Activated T-cell treated with anti-CD3 and anti-CD28 coated beads, Interleukin-2, amount 50 U/mL, for 24 hours (primary cell): ENCODE results near the gene YIPF5.
A peak's percentile ranks its signal among the peaks of the same experiment; 100 is the strongest.

Experiments
- DNase-seq: peaks from one replicate; pipeline ENCODE4 v3.0.0-alpha.2; 2020
- H3K27ac Mint-ChIP-seq: 2 replicates; pipeline ENCODE4 v1.8.0; 2020; ENCODE audit warnings: mild to moderate bottlenecking, mixed read lengths
- H3K27me3 Mint-ChIP-seq: 2 replicates; pipeline ENCODE4 v1.8.0; 2020; ENCODE audit warnings: mixed read lengths
- H3K36me3 Mint-ChIP-seq: 2 replicates; pipeline ENCODE4 v1.8.0; 2020; ENCODE audit warnings: low read depth, mixed read lengths
- H3K4me1 Mint-ChIP-seq: 2 replicates; pipeline ENCODE4 v1.8.0; 2020; ENCODE audit warnings: low read depth, mixed read lengths
- H3K4me3 Mint-ChIP-seq: 2 replicates; pipeline ENCODE4 v1.8.0; 2020; ENCODE audit warnings: mild to moderate bottlenecking, moderate library complexity, mixed read lengths
- H3K9me3 Mint-ChIP-seq: 2 replicates; pipeline ENCODE4 v1.8.0; 2020; ENCODE audit warnings: mixed read lengths

The YIPF5 gene

GRCh38 chr5:144194144-144194543, 23.7 kb upstream of the YIPF5 start:
- Mint-ChIP-seq H3K27me3 (peaks cover 1% of the 10 kb centered on the region), H3K27ac (no peak overlapping the region), H3K36me3 (no peaks in the 10 kb centered on the region), H3K4me3 (no peak overlapping the region), H3K4me1 (peaks cover 12% of the 10 kb centered on the region), H3K9me3 (no peaks in the 10 kb centered on the region)
- no peak for DNase-seq

GRCh38 chr5:144192661-144193060, 22.2 kb upstream of the YIPF5 start:
- DNase-seq = no peak
- Mint-ChIP-seq H3K27me3 (no peaks in the 10 kb centered on the region), H3K36me3 (no peaks in the 10 kb centered on the region)

GRCh38 chr5:144191998-144192397, 21.5 kb upstream of the YIPF5 start:
- Mint-ChIP-seq H3K4me3 (no peak overlapping the region), H3K4me1 (peaks cover 33% of the 10 kb centered on the region), H3K9me3 (no peaks in the 10 kb centered on the region), H3K36me3 (no peaks in the 10 kb centered on the region), H3K27ac (no peak overlapping the region), H3K27me3 (no peaks in the 10 kb centered on the region)
- DNase-seq = no peak

More at GRCh38 chr5:144192661-144193060, 22.2 kb upstream of the YIPF5 start:
- Mint-ChIP-seq H3K4me1 (peaks cover 26% of the 10 kb centered on the region), H3K27ac (no peak overlapping the region), H3K9me3 (no peaks in the 10 kb centered on the region), H3K4me3 (no peak overlapping the region)

- peaks cover 38% of the 10 kb centered on the region for H3K4me1 Mint-ChIP-seq
- H3K36me3 Mint-ChIP-seq = no peaks in the 10 kb centered on the region
- H3K27me3 Mint-ChIP-seq = no peaks in the 10 kb centered on the region
- no peak for DNase-seq
- H3K9me3 Mint-ChIP-seq = no peaks in the 10 kb centered on the region
- no peak overlapping the region for H3K4me3 Mint-ChIP-seq
- no peak overlapping the region for H3K27ac Mint-ChIP-seq
These were observed 21.1 kb upstream of the YIPF5 start for GRCh38 chr5:144191531-144191930.

- Mint-ChIP-seq H3K27ac (peak overlapping the region; percentile 94), H3K4me1 (peaks cover 52% of the 10 kb centered on the region), H3K36me3 (no peaks in the 10 kb centered on the region), H3K4me3 (peak overlapping the region; percentile 59), H3K9me3 (no peaks in the 10 kb centered on the region), H3K27me3 (no peaks in the 10 kb centered on the region)
- DNase-seq = peak; percentile 70
These were observed 19.5 kb upstream of the YIPF5 start for GRCh38 chr5:144189800-144190429.

GRCh38 chr5:144187699-144188294, 17.3 kb upstream of the YIPF5 start:
- Mint-ChIP-seq H3K27me3 (no peaks in the 10 kb centered on the region), H3K9me3 (no peaks in the 10 kb centered on the region)

GRCh38 chr5:144183254-144183889, 12.9 kb upstream of the YIPF5 start:
- H3K27me3 Mint-ChIP-seq = no peaks in the 10 kb centered on the region

More at GRCh38 chr5:144187699-144188294, 17.3 kb upstream of the YIPF5 start:
- peak; percentile 61 for DNase-seq
- peaks cover 59% of the 10 kb centered on the region for H3K4me1 Mint-ChIP-seq
- peak overlapping the region; percentile 94 for H3K27ac Mint-ChIP-seq
- H3K36me3 Mint-ChIP-seq = no peaks in the 10 kb centered on the region
- H3K4me3 Mint-ChIP-seq = peak overlapping the region; percentile 20

GRCh38 chr5:144179226-144179625, 8.8 kb upstream of the YIPF5 start:
- no peak overlapping the region for H3K27ac Mint-ChIP-seq
- no peak overlapping the region for H3K4me3 Mint-ChIP-seq
- peaks cover 15% of the 10 kb centered on the region for H3K4me1 Mint-ChIP-seq
- no peaks in the 10 kb centered on the region for H3K9me3 Mint-ChIP-seq
- DNase-seq = no peak
- H3K36me3 Mint-ChIP-seq = no peaks in the 10 kb centered on the region
- no peaks in the 10 kb centered on the region for H3K27me3 Mint-ChIP-seq

More at GRCh38 chr5:144183254-144183889, 12.9 kb upstream of the YIPF5 start:
- H3K9me3 Mint-ChIP-seq = no peaks in the 10 kb centered on the region
- H3K4me1 Mint-ChIP-seq = peaks cover 40% of the 10 kb centered on the region
- H3K36me3 Mint-ChIP-seq = no peaks in the 10 kb centered on the region
- no peak overlapping the region for H3K4me3 Mint-ChIP-seq
- DNase-seq = no peak
- H3K27ac Mint-ChIP-seq = no peak overlapping the region

- no peaks in the 10 kb centered on the region for H3K36me3 Mint-ChIP-seq
- H3K27me3 Mint-ChIP-seq = no peaks in the 10 kb centered on the region
- H3K9me3 Mint-ChIP-seq = no peaks in the 10 kb centered on the region
- H3K4me1 Mint-ChIP-seq = peaks cover 9% of the 10 kb centered on the region
- H3K4me3 Mint-ChIP-seq = no peak overlapping the region
- no peak for DNase-seq
- no peak overlapping the region for H3K27ac Mint-ChIP-seq
These were observed 7.1 kb upstream of the YIPF5 start for GRCh38 chr5:144177548-144177947.

- Mint-ChIP-seq H3K9me3 (peaks cover 2% of the 10 kb centered on the region), H3K27ac (no peak overlapping the region), H3K4me3 (no peak overlapping the region), H3K36me3 (peaks cover 16% of the 10 kb centered on the region), H3K27me3 (no peaks in the 10 kb centered on the region), H3K4me1 (peaks cover 28% of the 10 kb centered on the region)
- no peak for DNase-seq
These were observed 3.3 kb upstream of the YIPF5 start for GRCh38 chr5:144173766-144174165.

- Mint-ChIP-seq H3K4me3 (peak overlapping the region; percentile 92), H3K4me1 (peaks cover 43% of the 10 kb centered on the region), H3K9me3 (peaks cover 2% of the 10 kb centered on the region), H3K27me3 (no peaks in the 10 kb centered on the region), H3K27ac (peak overlapping the region; percentile 96), H3K36me3 (peaks cover 51% of the 10 kb centered on the region)
- DNase-seq = no peak
These were observed 569 bp downstream of the YIPF5 start for GRCh38 chr5:144169904-144170275.

GRCh38 chr5:144167998-144168397, 2.5 kb downstream of the YIPF5 start:
- no peaks in the 10 kb centered on the region for H3K27me3 Mint-ChIP-seq
- H3K4me1 Mint-ChIP-seq = peaks cover 43% of the 10 kb centered on the region
- DNase-seq = no peak
- peaks cover 68% of the 10 kb centered on the region for H3K36me3 Mint-ChIP-seq
- H3K4me3 Mint-ChIP-seq = peak overlapping the region; percentile 92
- H3K9me3 Mint-ChIP-seq = peaks cover 2% of the 10 kb centered on the region
- no peak overlapping the region for H3K27ac Mint-ChIP-seq

GRCh38 chr5:144166696-144167095, 3.8 kb downstream of the YIPF5 start:
- no peak for DNase-seq
- no peak overlapping the region for H3K27ac Mint-ChIP-seq
- H3K4me3 Mint-ChIP-seq = no peak overlapping the region
- H3K4me1 Mint-ChIP-seq = peaks cover 47% of the 10 kb centered on the region
- H3K9me3 Mint-ChIP-seq = peaks cover 2% of the 10 kb centered on the region
- no peaks in the 10 kb centered on the region for H3K27me3 Mint-ChIP-seq
- peaks cover 81% of the 10 kb centered on the region for H3K36me3 Mint-ChIP-seq

- H3K4me3 Mint-ChIP-seq = no peak overlapping the region
- peak overlapping the region; percentile 55 for H3K27ac Mint-ChIP-seq
- peaks cover 20% of the 10 kb centered on the region for H3K4me1 Mint-ChIP-seq
- no peak for DNase-seq
- no peaks in the 10 kb centered on the region for H3K27me3 Mint-ChIP-seq
- no peaks in the 10 kb centered on the region for H3K9me3 Mint-ChIP-seq
- H3K36me3 Mint-ChIP-seq = peaks cover 89% of the 10 kb centered on the region
These were observed 7.8 kb downstream of the YIPF5 start for GRCh38 chr5:144162686-144163085.

GRCh38 chr5:144156767-144157171, 13.7 kb downstream of the YIPF5 start:
- no peak for DNase-seq
- H3K27ac Mint-ChIP-seq = peak overlapping the region; percentile 57

More at GRCh38 chr5:144156767-144157171, 13.7 kb downstream of the YIPF5 start:
- H3K27me3 Mint-ChIP-seq = no peaks in the 10 kb centered on the region
- peaks cover 6% of the 10 kb centered on the region for H3K4me1 Mint-ChIP-seq
- H3K9me3 Mint-ChIP-seq = no peaks in the 10 kb centered on the region
- H3K4me3 Mint-ChIP-seq = no peak overlapping the region
- H3K36me3 Mint-ChIP-seq = peaks cover 38% of the 10 kb centered on the region
